D721Med (cell line): ENCODE measurements around the gene GOSR2.

ENCODE experiments used
- DNase-seq: peaks from one replicate; pipeline ENCODE4 v3.0.0; 2011; ENCODE audit warnings: low spot score; ENCODE audit not compliant: insufficient read length
- FAIRE-seq: peaks from 2 replicates; lab custom pipeline; 2011; peaks lifted over from hg19 to GRCh38; lab: Jason Lieb, UNC
- TF ChIP-seq, protein P1 (sequence below): IDR thresholded peaks from 2 replicates; pipeline ENCODE4 v1.5.1; 2012; ENCODE audit warnings: mild to moderate bottlenecking, control low read depth; ENCODE audit not compliant: insufficient read depth; ENCODE audit errors: missing control alignments

Gene GOSR2

DNA sequence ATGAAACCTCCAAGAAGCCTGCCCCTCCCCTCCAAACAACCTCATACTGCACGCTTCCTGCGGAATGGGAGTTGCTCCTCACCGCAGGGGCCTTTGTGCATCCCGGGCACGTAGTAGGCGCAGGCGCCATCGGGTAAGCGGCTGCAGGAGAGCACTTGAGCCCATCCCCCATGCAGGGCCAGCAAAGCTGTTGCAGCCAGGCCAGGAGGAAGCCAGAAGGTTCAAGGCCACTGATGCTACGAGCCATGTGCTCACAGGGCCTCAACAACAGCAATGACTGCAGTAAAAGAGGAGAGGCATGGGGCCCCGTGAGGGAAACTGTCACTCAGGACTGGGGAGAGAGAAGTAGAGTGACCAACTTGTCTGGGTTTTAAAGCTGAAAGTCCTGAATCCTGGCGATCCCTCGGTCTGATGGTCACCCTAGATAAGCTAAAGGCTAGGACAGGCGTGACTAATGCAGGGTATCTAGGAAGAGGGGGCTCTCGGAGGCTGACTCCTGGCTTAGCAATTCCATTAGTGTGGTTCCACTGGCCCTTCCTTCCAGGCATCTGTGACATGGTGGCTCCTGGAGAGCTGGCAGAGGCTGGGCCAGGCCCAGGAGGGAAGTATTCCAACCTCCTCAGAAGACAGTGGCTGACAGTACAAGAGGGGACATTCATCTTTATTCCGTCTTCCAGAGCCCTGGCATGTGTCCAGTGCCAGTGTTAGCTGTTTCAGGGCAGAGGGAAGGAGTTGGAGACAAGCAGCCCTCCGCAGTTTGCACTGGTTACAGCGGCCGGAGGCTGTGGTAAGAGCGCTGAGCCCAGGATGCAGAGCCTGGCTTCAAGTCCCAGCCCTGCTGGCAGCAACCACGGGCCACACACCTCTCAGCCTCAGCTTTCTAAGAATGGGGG lies 20.8 kb downstream of the GOSR2 start:
- FAIRE-seq (no peak), DNase-seq (no peak)
- TF ChIP-seq, protein P1, sequence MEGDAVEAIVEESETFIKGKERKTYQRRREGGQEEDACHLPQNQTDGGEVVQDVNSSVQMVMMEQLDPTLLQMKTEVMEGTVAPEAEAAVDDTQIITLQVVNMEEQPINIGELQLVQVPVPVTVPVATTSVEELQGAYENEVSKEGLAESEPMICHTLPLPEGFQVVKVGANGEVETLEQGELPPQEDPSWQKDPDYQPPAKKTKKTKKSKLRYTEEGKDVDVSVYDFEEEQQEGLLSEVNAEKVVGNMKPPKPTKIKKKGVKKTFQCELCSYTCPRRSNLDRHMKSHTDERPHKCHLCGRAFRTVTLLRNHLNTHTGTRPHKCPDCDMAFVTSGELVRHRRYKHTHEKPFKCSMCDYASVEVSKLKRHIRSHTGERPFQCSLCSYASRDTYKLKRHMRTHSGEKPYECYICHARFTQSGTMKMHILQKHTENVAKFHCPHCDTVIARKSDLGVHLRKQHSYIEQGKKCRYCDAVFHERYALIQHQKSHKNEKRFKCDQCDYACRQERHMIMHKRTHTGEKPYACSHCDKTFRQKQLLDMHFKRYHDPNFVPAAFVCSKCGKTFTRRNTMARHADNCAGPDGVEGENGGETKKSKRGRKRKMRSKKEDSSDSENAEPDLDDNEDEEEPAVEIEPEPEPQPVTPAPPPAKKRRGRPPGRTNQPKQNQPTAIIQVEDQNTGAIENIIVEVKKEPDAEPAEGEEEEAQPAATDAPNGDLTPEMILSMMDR: no peak

DNA sequence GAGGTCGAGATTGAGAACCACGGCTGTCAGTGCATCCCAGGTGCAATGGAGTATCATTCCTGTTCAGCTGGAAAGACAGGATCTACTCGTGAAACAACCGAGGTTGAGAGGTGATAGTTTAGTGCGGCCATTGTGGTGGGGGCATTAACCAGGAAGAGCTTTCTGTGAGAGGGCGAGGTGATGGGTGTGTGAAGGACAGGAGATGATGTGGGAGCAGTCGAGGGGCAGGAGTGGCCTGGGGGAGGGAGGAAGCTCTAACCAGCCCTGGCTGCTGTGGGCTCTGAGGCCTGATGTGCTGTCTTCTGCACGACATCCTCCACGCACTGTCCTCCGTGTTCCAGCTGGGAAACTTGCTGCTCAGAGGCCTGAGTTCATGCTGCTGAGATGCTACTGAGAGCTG lies 22.0 kb downstream of the GOSR2 start:
- FAIRE-seq (no peak), DNase-seq (no peak)

DNA sequence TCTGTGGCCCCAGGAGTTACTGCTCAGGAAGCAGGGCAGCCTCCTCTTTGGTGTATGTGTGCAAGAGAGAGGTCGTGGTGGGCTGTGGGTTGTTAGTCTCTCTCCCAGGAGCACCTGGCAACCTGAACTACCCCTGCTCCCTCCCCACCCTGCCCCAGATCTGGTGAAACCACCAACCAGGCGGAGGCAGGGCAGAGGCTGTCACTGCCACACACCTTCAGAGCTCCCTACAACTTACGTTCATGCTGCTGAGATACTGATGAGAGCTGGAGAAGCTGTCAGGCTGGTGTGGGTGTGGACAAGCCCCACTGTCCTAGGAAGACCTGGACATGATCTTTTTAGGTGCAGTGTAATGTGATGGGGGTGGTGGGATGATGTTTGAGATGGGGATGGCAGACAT lies 24.3 kb downstream of the GOSR2 start:
- FAIRE-seq (no peak), DNase-seq (no peak)
- TF ChIP-seq, protein P1: no peak

More for the DNA sequence above, 22.0 kb downstream of the GOSR2 start:
- TF ChIP-seq, protein P1: no peak

DNA sequence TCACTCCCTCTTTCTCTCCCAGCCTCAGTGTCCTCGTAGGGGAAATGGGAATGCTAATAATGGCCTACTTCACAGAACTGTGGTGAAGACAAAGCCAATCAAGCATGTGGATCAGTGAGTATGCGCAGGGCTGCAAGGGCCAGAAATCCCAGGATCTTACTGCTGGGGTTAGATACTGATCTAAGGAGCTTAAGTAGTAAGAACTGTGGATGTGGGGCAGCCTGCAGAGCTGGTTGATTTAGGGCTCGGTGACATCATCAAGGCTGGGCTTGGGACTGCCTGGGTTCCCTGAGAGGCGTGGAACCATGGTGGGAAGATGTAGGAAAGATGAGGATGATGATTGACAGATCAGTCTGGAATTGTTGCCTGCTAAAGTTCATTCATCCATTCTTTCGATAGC lies 25.6 kb downstream of the GOSR2 start:
- TF ChIP-seq, protein P1: no peak
- no peak for FAIRE-seq

DNA sequence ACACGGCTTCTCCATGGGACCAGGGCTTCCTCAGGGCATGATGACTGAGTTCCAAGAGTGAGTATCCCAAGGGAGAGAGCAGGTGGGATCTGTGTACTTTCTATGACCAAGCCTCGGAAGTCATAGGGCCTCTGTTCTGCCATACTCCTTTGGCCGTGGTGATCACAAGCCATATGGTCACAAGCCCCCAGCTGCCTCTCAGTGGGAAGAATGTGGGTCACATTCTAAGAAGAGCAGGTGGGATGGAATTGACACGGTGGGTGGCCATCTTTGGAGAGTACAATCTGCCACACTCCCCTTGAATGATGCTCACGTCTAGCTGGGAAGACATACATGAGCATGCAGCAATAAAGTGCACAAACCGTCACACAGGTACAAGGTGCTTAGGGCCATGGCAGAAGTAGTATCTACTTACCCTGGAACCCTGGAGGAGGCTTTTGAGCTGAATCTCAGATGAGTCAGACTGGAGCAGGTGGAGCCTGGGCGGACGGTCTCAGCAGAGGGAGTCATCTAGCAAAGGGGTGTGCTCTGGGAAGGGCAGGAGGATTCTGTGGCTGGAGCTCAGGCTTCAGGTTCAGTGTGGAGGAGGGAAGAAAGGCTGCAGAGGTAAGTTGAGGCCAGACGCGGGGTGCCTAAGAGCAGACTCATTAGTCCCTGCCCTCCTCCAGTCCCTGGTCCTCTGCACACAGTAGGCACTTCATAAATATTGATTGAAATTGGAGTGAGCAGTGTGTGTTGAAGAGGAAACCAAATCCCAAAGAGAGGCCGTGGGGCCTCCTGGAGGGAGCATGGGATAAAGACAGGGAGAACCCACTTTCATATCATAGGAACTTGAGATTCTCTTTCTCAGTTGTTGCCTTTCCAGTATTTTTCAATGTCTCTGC lies 26.6 kb downstream of the GOSR2 start:
- DNase-seq (no peak), FAIRE-seq (no peak)
- TF ChIP-seq, protein P1: no peak

More for the DNA sequence above, 25.6 kb downstream of the GOSR2 start:
- no peak for DNase-seq

DNA sequence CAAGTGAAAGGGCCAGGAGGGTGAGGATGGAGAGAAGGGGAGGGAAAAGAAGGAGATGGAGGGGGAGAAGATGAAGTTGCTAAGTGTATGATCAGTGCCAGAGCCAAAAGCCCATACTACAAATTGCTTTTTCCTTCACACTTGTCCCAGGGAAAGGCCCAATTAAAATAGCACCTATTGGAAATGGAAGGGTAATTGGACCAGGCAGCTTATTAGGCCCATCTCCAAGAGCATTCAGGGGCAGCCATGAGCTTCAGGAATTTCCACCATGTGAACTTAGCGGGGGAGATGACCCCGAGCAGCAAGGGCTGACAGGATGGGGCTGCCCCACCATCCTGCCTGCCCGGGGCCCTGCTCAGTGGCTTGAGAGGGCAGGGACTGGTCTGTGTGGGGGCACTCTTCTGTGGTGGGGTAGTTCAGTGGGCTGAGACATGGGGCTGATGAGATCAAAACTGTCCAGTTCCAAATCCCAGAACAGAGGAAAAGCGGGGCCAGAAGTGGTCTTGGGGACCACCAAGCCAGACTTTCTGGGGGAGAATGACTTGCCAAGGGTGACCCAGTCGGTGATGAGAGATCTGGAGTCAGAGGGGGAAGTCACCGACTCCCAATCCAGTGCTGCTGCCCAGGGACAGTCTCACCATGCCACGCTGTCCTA lies 27.5 kb downstream of the GOSR2 start:
- TF ChIP-seq, protein P1: no peak
- FAIRE-seq: no peak
- DNase-seq: no peak
